Endothelial cell of umbilical vein (primary cell): ENCODE results near the gene ODAD3. TPM values are rescaled to one million over a fixed set of nuclear protein-coding genes. Genes with fewer than 3 reads are reported as not detected.

Experiments
- BruUV-seq: library from RNA; stranded (reverse); fragments of 400-500 nt; replicated peaks from 2 replicates; lab custom pipeline; 2021; lab: Mats Ljungman, UMichigan
- CTCF ChIA-PET: fragments of 300-600, 350-600 bp; sonication (Branson Sonifier 250); formaldehyde crosslinking; loops from one replicate; lab custom pipeline; 2021; ENCODE audit warnings: antibody characterized with exemption, inconsistent platforms; lab: Charles Lee
- POLR2A ChIA-PET: fragments of 300-600, 350-600 bp; sonication (Branson Sonifier 250); formaldehyde crosslinking; loops from one replicate; lab custom pipeline; 2021; ENCODE audit warnings: antibody characterized with exemption, inconsistent platforms; lab: Charles Lee
- DNase-seq: peaks from one replicate; pipeline ENCODE4 v3.0.0-alpha.2; 2011; ENCODE audit warnings: low read depth, low spot score
- FAIRE-seq: peaks from 2 replicates; lab custom pipeline; 2011; peaks lifted over from hg19 to GRCh38; lab: Jason Lieb, UNC
- H2AFZ ChIP-seq: 2 replicates; pipeline ENCODE4 v1.6.0; 2012; ENCODE audit warnings: low read depth, low read length, control low read depth, inconsistent platforms
- H3K27ac ChIP-seq: 2 replicates; pipeline ENCODE4 v1.5.1; 2011; ENCODE audit warnings: low read depth, mild to moderate bottlenecking, control low read depth, low read length, moderate library complexity; ENCODE audit not compliant: insufficient read depth
- H3K27me3 ChIP-seq, 2 experiments: 2 replicates each; pipeline versions ENCODE4 v1.6.0 to v1.6.1; 2011; ENCODE audit warnings: low read length in 2 of 2, mixed read lengths in 1 of 2; ENCODE audit not compliant: control insufficient read depth in 2 of 2, insufficient read depth in 2 of 2
- H3K36me3 ChIP-seq, 2 experiments: 2 replicates in 1 of 2; 3 replicates in 1 of 2; pipeline ENCODE4 v1.5.1; 2011; ENCODE audit warnings: low read length in 2 of 2, mild to moderate bottlenecking in 1 of 2, moderate library complexity in 1 of 2; ENCODE audit not compliant: control insufficient read depth in 2 of 2, insufficient read depth in 2 of 2; ENCODE audit errors: extremely low read depth in 1 of 2
- H3K4me1 ChIP-seq: 3 replicates; pipeline ENCODE4 v1.5.1; 2011; ENCODE audit warnings: mild to moderate bottlenecking, low read length; ENCODE audit not compliant: control insufficient read depth, insufficient read depth; ENCODE audit errors: extremely low read depth
- H3K4me2 ChIP-seq: 2 replicates; pipeline ENCODE4 v1.6.1; 2011; ENCODE audit warnings: low read length, control low read depth, mixed read lengths; ENCODE audit not compliant: insufficient read depth
- H3K4me3 ChIP-seq, 3 experiments: fragments of 200-600 bp in 1 of 3; sonication (generic), shearing (Covaris generic) in 1 of 3; replicated peaks in 1 of 3; 2 replicates each; pipeline ENCODE4 v1.5.1; 2011 to 2016; ENCODE audit warnings: control low read depth in 3 of 3, low read length in 3 of 3, mild to moderate bottlenecking in 2 of 3, inconsistent platforms in 1 of 3, low read depth in 1 of 3, moderate library complexity in 1 of 3; ENCODE audit not compliant: insufficient read depth in 1 of 3
- H3K79me2 ChIP-seq: 2 replicates; pipeline ENCODE4 v1.6.0; 2012; ENCODE audit warnings: low read length, inconsistent platforms; ENCODE audit not compliant: control insufficient read depth, insufficient read depth
- H3K9ac ChIP-seq: replicated peaks from 2 replicates; pipeline ENCODE3; 2011; ENCODE audit warnings: low read length, control low read depth; ENCODE audit not compliant: insufficient read depth; ENCODE audit errors: extremely low read depth
- H3K9me1 ChIP-seq: replicated peaks from 3 replicates; pipeline ENCODE4 v1.6.0; 2011; ENCODE audit warnings: mild to moderate bottlenecking, low read length; ENCODE audit not compliant: control insufficient read depth, insufficient read depth; ENCODE audit errors: extremely low read depth
- H3K9me3 ChIP-seq: replicated peaks from 2 replicates; pipeline ENCODE4 v1.5.1; 2012; ENCODE audit warnings: low read length, inconsistent platforms; ENCODE audit not compliant: control insufficient read depth, insufficient read depth
- H4K20me1 ChIP-seq: replicated peaks from 2 replicates; pipeline ENCODE3; 2011; ENCODE audit warnings: mild to moderate bottlenecking, low read length; ENCODE audit not compliant: control insufficient read depth, insufficient read depth; ENCODE audit errors: extremely low read depth
- EZH2 ChIP-seq: IDR thresholded peaks from 2 replicates; pipeline ENCODE4 v1.6.1; 2012; ENCODE audit warnings: borderline replicate concordance, low read depth, mild to moderate bottlenecking, moderate library complexity, low read length, inconsistent platforms; ENCODE audit not compliant: severe bottlenecking
- FOS ChIP-seq: IDR thresholded peaks from 2 replicates; pipeline ENCODE4 v1.6.1; 2011; ENCODE audit warnings: mild to moderate bottlenecking, low read length, moderate library complexity, borderline replicate concordance; ENCODE audit not compliant: insufficient read depth
- GATA2 ChIP-seq: IDR thresholded peaks from 2 replicates; pipeline ENCODE4 v1.7.0; 2011; ENCODE audit warnings: low read depth, mild to moderate bottlenecking, moderate library complexity, mixed read lengths, low read length; ENCODE audit not compliant: insufficient read length, insufficient read depth
- JUN ChIP-seq: IDR thresholded peaks from 2 replicates; pipeline ENCODE4 v1.6.1; 2011; ENCODE audit warnings: borderline replicate concordance, low read depth; ENCODE audit not compliant: insufficient read length, insufficient read depth
- MYC ChIP-seq: IDR thresholded peaks from one replicate; pipeline ENCODE4 v1.6.1; 2011; ENCODE audit warnings: mild to moderate bottlenecking, low read depth, low read length
- POLR2A ChIP-seq: IDR thresholded peaks from 2 replicates; pipeline ENCODE4 v1.6.1; 2012; ENCODE audit warnings: low read depth, mild to moderate bottlenecking, control low read depth, low read length
- POLR2AphosphoS5 ChIP-seq: IDR thresholded peaks from 2 replicates; pipeline ENCODE4 v1.6.1; 2012; ENCODE audit warnings: low read depth, mild to moderate bottlenecking, control low read depth, low read length, moderate library complexity; ENCODE audit not compliant: insufficient read depth
- dilution Hi-C: fragments of 300-500 bp; cut with MboI; formaldehyde crosslinking; loops from one replicate; pipeline ENCODE4 v1.15.0; 2019; ENCODE audit warnings: low sequenced_read_pairs; ENCODE audit not compliant: extremely low pct_ligation_motif_present
- intact Hi-C: fragments of 100-400 bp; cut with micrococcal nuclease; formaldehyde crosslinking; loops from one replicate; pipeline ENCODE4 v1.10.0; 2022
- polyA plus RNA-seq, 4 experiments: library from polyadenylated mRNA; depleted of rRNA in 3 of 4; stranded (reverse) in 3 of 4; unstranded in 1 of 4; fragments of >200 nt; gene quantifications; 2 replicates each; pipeline versions ENCODE4 v1.2.1 to v1.2.3, GENCODE V29; 2011 to 2012; ENCODE audit warnings: missing spikeins in 1 of 4
- total RNA-seq: library from RNA; stranded (reverse); gene quantifications from 2 replicates; pipeline ENCODE4 v1.2.3, GENCODE V29; 2021
- TF ChIP-seq, protein P1 (sequence below): IDR thresholded peaks from 2 replicates; pipeline ENCODE4 v1.6.1; 2011; ENCODE audit not compliant: insufficient read depth, insufficient read length
- TF ChIP-seq, protein P2 (sequence below), 2 donors: IDR thresholded peaks; 1 replicate in 1 of 2; 2 replicates in 1 of 2; pipeline ENCODE4 v1.5.1; 2011; ENCODE audit warnings: low read length in 2 of 2, mild to moderate bottlenecking in 2 of 2, moderate library complexity in 2 of 2, control low read depth in 1 of 2, inconsistent platforms in 1 of 2, low read depth in 1 of 2; ENCODE audit not compliant: insufficient read depth in 1 of 2; ENCODE audit errors: extremely low read depth in 1 of 2

Gene ODAD3
- total and polyA plus RNA-seq, 2 donors (not counting 3 experiments of a cell fraction or from before 2014, with no cell fraction given): 0.14 to 0.97 TPM

DNA sequence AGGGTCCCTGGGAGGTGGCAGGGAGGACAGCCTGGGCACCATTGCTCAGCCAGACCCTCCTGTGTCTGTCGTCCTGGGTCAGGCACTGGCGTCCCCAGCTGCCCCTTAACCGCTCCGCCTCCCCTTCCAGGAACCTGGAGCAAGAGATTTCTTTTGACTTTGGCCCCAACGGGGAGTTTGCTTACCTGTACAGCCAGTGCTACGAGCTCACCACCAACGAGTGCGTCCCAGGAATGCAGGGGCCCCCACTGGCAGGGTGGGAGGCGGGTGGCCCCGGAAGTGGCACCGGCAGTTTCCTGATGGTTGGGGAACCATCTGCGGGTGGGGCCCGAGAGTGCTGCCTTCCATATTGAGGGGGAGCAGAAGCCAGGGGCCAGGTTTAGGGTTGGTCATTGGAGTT lies 13.5 kb upstream of the ODAD3 start:
- Histone ChIP-seq H3K27me3 (no peaks in the 10 kb centered on the region), H3K9me1 (no peaks in the 10 kb centered on the region), H3K4me2 (no peak overlapping the region), H3K27ac (no peak overlapping the region), H3K4me3 (no peak overlapping the region), H3K4me1 (no peaks in the 10 kb centered on the region), H3K9me3 (no peaks in the 10 kb centered on the region), H3K79me2 (no peaks in the 10 kb centered on the region), H2AFZ (no peak overlapping the region), H4K20me1 (no peaks in the 10 kb centered on the region), H3K36me3 (peaks cover 4 to 29% of the 10 kb centered on the region in 2 experiments), H3K9ac (no peak overlapping the region)
- BruUV-seq: no TSS peak
- no peak for DNase-seq
- intact Hi-C loops: no loop called here
- dilution Hi-C loops: no loop called here
- TF ChIP-seq JUN (no peak), POLR2AphosphoS5 (no peak), POLR2A (no peak), EZH2 (no peak), MYC (no peak), GATA2 (no peak), FOS (no peak)
- TF ChIP-seq, protein P1, sequence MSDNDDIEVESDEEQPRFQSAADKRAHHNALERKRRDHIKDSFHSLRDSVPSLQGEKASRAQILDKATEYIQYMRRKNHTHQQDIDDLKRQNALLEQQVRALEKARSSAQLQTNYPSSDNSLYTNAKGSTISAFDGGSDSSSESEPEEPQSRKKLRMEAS: no peak
- TF ChIP-seq, protein P2, sequence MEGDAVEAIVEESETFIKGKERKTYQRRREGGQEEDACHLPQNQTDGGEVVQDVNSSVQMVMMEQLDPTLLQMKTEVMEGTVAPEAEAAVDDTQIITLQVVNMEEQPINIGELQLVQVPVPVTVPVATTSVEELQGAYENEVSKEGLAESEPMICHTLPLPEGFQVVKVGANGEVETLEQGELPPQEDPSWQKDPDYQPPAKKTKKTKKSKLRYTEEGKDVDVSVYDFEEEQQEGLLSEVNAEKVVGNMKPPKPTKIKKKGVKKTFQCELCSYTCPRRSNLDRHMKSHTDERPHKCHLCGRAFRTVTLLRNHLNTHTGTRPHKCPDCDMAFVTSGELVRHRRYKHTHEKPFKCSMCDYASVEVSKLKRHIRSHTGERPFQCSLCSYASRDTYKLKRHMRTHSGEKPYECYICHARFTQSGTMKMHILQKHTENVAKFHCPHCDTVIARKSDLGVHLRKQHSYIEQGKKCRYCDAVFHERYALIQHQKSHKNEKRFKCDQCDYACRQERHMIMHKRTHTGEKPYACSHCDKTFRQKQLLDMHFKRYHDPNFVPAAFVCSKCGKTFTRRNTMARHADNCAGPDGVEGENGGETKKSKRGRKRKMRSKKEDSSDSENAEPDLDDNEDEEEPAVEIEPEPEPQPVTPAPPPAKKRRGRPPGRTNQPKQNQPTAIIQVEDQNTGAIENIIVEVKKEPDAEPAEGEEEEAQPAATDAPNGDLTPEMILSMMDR (IDR thresholded peaks at IDR 0.05; ENCODE audit: extremely low read depth in 1 of 2, insufficient read depth in 1 of 2, low read depth in 1 of 2, low read length in 2 of 2): no peak
- ChIA-PET CTCF (interaction anchor here (3.0 kb wide), 1 partner anchor 154 kb away, joined by 13 read pairs; no protein-coding TSS in a partner anchor), POLR2A (no interaction called here)
- no peak for FAIRE-seq
